Stomach (tissue), 4 donors: ENCODE results near the gene CACNA2D4.

Experiments
- POLR2AphosphoS5 ChIP-seq, 3 donors: sonication (generic); formaldehyde crosslinking; IDR thresholded peaks; one replicate each; pipeline ENCODE4 v1.6.1; 2016; ENCODE audit warnings: antibody characterized with exemption in 3 of 3
- TF ChIP-seq, protein P1 (sequence below), 7 experiments: fragments of 450-650 bp in 4 of 7; fragments of 200-600 bp in 3 of 7; sonication (generic) in 3 of 7; IDR thresholded peaks; one replicate each; pipeline ENCODE4 v1.5.1; 2016 to 2019; ENCODE audit warnings: antibody characterized with exemption in 7 of 7, control low read depth in 2 of 7, mild to moderate bottlenecking in 1 of 7

DNA sequence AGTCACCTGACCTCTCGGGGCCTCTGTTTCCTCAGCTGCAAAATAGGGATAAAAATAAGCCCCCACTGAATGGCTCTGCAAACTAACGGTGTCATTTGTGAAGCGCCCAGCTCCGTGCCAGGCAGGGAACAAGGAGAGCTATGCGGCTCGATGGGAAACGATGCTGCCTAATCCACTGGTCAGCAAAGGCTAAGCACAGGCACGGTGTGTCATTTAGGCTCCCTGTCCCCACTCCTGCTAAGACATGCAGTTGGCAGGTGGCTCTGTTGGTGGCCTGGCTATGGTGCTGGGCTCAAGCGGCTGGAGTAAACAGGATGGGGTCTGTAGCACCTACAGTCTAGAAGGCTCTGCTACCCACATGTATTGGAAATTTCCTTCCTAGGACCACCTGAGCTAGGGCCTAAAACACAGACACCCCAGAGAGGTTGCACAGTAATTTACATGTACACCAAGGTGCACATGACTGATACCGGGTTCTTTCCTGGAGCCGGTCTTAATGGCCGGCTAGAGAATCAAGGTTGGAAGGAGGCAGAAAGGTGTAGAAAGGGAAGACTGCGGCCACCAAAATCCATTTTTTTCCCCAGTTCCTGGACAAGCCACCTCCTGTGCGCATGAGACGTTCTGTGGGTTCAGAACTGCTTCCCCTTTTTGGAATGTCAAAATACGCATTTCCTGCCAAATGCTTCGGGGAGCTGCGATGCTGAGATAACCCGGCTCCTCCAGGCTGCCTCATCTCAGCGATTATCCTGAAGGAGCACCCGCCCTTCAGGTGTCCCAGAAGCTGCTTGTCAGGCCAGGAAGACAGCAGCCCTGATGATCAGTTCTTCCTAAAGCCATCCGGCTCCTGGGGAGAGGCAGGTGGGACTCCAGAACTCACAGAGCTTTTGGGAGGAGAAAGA lies 1.0 kb downstream of the CACNA2D4 start:
- TF ChIP-seq POLR2AphosphoS5 (IDR thresholded peaks at IDR 0.05) = no peak
- TF ChIP-seq, protein P1, sequence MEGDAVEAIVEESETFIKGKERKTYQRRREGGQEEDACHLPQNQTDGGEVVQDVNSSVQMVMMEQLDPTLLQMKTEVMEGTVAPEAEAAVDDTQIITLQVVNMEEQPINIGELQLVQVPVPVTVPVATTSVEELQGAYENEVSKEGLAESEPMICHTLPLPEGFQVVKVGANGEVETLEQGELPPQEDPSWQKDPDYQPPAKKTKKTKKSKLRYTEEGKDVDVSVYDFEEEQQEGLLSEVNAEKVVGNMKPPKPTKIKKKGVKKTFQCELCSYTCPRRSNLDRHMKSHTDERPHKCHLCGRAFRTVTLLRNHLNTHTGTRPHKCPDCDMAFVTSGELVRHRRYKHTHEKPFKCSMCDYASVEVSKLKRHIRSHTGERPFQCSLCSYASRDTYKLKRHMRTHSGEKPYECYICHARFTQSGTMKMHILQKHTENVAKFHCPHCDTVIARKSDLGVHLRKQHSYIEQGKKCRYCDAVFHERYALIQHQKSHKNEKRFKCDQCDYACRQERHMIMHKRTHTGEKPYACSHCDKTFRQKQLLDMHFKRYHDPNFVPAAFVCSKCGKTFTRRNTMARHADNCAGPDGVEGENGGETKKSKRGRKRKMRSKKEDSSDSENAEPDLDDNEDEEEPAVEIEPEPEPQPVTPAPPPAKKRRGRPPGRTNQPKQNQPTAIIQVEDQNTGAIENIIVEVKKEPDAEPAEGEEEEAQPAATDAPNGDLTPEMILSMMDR (IDR thresholded peaks at IDR 0.05) = no peak
